NCI-H2196 (cell line): ENCODE measurements around the gene PTBP3.
"Not testable (repeated sequence)": the region's sequence is repeated elsewhere in the genome, so short reads cannot be mapped to it uniquely, and the experiment has no call there.

ENCODE experiments used
- DNase-seq: peaks from one replicate; lab custom pipeline; 2025; ENCODE audit not compliant: unreplicated experiment; lab: John Stamatoyannopoulos, UW

The PTBP3 gene

DNA sequence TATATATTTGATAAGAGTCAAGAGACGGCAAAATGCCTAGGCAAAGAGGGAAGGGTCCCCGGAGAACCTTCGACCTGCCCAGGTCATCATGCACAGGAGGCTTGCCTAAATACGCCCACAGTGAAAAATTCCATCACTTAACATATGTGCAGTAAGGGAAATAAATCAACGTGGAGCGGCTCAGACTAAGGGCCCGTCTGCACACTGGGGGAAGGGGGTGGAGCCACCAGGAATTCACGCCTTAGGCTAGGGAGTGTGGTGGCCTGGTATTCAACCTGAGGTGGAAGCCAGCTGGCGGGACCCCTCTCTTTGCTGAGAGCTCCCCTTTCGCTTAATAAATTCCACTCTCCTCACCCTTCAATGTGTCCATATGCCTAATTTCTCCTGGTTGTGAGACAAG lies 8.3 kb downstream of the PTBP3 start:
- no peak for DNase-seq

DNA sequence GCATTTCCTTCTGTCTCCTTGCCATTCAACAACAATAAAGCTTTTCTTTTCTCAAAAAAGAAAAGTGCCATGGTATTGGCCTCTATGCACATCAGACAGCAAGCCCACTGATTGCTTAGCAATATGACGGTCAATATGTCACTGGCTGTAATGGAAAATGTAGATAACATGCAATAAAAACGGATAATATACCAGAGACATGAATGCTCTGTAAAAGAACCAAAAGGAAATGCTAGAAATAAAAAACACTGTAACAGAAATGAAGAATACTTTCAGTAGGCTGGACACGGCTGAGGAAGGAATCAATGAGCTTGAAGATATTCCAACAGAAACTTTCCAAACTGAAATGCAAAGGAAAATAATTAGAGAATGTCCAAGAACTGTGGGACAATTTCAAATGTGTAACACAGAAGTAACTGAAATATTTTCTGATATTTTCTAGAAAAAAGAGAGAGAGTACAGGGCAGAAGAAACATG lies 10.0 kb downstream of the PTBP3 start:
- no peak for DNase-seq

DNA sequence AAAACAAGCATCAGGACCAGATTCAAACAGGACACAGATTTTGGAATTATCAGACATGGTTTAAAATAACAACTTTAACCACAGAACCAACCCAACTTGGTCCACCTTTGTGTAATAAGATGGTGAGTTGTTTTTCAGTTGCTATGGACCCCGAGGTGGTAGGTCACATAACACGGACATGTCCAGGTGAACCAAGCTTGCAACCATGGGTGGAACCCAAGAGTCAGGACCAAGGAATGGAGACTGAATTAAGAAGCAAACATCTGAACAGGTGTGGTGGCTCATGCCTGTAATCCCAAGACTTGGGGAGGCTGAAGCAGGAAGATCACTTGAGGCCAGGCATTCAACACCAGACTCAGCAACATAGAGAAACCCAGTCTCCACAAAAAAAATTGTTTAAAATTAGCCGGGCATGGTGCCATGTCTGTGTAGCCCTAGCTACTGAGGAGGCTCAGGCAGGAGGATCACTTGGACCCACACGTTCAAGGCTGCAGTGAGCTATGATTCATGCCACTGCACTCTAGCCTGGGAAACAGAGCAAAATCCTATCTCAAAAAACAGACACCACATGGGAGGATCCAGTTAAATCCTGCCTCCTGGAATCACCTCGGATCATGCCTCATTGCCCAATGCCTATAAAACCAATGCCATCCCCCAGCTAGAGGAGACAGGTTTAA lies 10.6 kb downstream of the PTBP3 start:
- DNase-seq, result no peak

- no peak for DNase-seq
Observed at GRCh38 chr9:112316258-112316943, 17.0 kb downstream of the PTBP3 start.

DNA sequence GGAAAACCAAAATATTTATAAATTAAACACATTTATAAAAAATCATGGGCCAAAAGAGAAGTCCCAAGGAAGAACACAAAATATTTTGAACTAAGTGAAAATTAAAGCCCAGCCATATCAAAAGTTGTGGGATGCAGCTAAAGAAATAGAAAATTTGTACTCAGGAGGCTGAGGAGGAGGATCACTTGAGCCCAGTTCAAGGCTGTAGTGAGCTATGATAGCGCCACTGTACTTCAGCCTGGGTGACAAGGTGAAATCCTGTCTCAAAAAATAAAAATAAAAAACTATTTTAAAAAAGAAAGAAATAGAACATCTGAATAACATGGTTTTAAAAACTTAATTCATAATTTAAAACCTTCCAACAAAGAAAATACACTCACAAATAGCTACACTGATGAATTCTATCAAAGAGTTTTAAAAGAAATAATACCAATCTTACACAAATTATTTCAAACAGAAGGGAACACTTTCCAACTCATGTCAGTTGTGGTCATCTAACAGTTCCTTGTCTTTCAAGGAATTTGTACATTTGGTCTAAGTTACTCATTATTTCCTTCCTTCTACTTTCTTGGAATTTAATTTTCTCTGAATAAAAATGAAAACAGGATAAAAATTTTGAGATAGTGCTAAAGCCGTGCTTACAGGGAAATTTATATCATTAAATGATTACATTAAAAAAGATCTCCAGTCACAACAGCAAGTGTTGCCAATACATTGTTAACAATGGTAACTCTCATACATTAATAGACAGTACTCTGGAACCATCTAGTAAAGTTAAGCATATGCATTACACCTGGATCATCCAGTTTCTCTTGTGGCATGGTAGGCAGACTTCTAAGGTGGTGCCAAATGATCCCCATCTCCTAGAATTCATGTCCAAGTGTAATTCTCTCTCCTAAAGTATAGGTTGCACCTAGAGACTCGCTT lies 17.8 kb downstream of the PTBP3 start:
- no peak for DNase-seq

DNA sequence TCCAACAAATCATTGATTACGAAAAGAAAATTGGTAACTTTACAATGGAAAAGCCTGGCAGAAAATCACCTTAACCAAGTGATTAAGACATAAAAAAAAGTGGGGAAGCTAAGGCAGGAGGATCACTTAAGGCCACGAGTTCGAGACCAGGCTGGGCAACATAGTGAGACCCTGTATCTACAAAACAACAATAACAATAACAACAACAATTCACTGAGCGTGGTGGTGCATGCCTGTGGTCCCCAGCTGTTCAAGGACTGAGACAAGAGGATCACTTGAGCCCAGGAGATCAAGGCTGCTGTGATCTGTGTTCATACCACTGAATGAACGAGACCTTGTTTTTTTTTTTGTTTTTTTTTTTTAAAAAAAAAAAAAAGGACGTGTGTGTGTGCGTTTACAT lies 21.3 kb downstream of the PTBP3 start:
- no peak for DNase-seq

DNA sequence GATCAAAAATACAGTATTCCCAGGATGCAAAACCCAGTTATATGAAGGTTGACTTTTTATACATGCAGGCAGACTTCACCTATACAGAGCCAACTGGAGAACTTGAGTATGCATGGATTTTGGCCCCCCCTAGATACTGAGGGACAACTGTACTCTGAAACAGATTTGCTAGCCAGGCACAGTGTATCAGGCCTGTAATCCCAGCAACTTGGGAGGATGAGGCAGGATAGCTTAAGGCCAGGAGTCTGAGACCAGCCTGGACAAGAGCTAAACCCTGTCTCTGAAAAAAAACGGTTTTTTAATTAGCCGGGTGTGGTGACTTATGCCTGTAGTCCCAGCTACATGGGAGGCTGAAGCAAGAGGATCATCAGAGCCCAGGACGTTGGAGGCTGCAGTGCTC lies 21.9 kb downstream of the PTBP3 start:
- DNase-seq, result no peak

- no peak for DNase-seq
Observed at GRCh38 chr9:112310826-112311225, 22.6 kb downstream of the PTBP3 start.

DNA sequence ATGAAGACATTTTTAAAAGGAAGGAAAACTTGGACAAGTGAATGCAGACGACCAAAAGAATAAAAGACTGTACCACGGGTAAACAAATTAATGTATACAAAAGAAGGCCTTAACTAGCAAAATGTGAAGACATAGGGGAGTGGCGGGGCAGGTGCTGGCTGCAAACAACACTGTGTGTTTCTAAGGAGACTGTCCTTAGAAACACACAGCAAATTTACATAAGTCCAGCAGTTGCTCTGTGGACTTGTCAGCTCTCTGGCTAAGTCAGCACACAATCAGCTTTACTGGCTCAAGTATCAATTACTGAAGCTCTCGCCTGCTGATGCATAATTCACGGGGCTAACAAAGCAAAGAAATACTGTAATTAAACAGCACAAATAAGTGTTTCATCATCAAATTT lies 24.8 kb downstream of the PTBP3 start:
- peak; percentile 65 for DNase-seq

- DNase-seq, result no peak
Observed at GRCh38 chr9:112301420-112301819, 32.0 kb downstream of the PTBP3 start.

DNA sequence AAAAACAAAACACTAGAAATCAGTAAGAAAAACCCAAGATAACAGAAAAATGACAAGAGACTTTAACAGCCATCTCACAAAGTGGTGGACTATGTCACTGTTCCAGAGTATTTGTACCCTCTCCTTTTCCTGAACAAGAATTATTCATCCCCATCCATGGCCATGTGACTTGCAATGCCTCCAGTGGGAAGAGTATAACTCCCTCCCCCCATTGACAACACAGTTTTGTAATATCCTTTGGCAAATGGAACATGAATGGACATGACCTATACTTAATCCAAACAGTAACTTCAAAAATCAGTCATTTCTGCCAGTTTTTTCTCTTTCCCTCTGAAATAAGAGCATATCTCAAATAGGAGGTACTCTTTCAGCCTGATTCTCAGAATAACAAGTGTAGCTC lies 33.9 kb downstream of the PTBP3 start:
- no peak for DNase-seq

DNA sequence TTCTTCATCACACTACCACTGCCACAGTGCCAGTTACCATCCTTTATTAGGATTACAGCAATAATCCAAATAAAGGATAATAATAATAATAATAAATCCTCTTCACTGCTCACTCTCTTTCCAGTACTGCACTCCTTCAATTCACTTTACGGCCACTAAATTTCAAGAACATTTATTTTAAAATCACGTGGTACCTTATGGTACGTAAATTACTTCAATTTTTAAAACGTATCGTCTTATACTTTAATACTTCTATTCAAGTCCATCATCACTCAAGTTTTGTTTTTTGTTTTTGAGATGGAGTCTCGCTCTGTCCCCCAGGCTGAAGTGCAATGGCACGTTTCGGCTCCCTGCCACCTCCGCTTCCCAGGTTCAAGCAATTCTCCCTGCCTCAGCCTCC lies 36.5 kb downstream of the PTBP3 start:
- DNase-seq, result no peak

DNA sequence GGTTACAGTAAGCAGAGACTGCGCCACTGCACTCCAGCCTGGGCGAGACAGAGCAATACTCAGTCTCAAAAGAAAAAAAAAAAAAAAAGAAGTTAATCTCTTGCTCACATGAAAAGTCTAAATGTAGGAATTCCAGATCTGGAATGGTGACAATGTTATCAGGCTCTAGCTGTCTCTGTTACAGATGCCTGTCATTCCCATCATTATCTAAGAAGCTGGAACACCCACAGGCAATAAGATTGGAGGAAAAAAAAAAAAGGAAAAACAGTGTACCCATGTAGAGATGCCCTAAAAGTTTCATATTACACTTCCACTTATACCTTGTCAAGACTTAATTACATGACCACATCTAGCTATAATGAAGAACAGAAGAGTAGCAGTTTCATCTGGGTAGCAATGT lies 38.2 kb downstream of the PTBP3 start:
- no peak for DNase-seq

- DNase-seq, result no peak
Observed at GRCh38 chr9:112288029-112288428, 45.4 kb downstream of the PTBP3 start.

GRCh38 chr9:112286926-112287325 lies 46.5 kb downstream of the PTBP3 start:
- no peak for DNase-seq

DNA sequence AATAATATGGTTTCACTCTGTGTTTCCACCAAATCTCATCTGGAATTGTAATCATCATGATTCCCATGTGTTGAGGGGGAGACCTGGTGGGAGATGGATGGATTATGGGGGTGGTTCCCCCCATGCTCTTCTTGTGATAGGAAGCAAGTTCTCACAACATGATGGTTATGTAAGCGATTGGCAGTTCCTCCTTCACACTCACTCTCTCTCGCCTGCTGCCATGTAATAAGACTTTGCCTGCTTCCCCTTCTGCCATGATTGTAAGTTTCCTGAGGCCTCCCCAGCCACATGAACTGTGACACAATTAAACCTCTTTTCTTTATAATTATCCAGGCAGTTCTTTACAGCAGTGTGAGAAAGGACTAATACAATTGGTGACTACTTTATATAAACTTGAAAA lies 48.4 kb downstream of the PTBP3 start:
- no peak for DNase-seq

- DNase-seq, result no peak
Observed at GRCh38 chr9:112283582-112284253, 49.7 kb downstream of the PTBP3 start.

DNA sequence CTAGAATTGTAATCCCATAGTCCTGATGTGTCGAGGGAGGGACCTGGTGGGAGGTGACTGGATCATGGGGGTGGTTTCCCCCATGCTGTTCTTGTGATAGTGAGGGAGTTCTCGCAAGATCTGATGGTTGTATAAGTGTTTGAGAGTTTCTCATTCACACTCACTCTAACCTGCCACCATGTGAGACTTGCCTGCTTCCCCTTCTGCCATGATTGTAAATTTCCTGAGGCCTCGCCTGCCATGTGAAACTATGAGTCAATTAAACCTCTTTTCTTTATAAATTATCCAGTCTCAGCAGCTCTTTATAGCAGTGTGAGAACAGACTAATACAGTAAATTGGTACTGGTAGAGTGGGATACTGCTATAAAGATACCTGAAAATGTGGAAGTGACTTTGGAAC lies 50.6 kb downstream of the PTBP3 start:
- not testable (repeated sequence) for DNase-seq

DNA sequence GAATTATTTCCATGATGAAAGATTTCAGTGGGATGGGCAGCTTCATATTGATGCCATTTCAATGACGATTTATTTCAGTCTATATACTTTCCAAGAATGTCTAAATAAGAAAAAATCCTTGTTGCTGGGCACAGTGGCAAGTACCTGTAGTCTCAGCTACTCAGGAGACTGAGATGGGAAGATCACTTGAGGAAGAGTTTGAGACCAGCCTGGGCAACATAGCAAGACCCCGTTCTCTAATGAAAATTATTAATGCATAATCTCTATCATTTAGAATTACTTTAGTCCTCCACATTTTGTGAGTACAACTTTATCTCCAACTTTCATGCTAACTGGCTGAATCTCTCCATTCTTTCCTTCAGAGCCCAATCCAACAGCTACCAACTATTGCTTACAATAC lies 52.5 kb downstream of the PTBP3 start:
- no peak for DNase-seq

DNA sequence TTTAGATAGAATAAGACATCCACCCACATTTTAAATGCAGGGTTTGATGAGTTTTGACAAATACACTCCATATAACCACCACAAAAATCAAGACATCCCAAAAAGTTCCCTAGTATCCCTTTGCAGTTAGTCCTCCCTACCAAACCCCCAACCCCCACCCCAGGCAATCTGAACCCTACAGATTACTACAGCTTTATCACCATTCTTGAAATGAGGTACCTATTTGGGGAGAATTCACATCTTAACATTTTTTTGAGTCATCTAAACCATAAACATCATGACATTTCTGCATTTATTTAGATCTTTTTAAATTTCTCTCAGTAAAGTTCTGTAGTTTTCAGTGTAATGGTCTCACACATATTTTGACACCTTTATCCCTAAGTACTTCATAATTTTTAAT lies 53.9 kb downstream of the PTBP3 start:
- no peak for DNase-seq

DNA sequence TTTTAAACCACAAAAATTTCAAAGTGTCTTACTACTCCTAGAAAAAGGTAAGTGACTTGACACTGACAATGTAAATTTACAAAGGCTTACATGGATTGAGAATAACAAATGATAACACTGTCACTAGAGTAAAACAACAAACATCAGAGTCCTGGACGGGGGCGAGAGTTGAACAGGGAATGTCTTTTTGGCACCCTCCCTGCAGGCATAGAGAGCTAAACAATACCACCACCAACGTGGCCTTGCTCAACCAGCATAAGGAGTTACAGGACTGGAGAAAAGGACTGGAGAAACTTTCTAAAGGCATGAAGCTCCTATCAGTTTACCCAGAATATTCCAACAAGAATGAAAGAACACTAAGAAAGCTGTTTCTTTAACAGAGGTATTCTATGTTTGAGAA lies 55.3 kb downstream of the PTBP3 start:
- DNase-seq, result no peak
